ENCODE measurements around the gene TP53AIP1. TPM values are rescaled to one million over a fixed set of nuclear protein-coding genes. Genes with fewer than 3 reads are reported as not detected.

Gene TP53AIP1
- total RNA-seq, 1 donor: not detected

- no peak overlapping the region for H3K4me3 ChIP-seq (ENCODE audit: low read depth, low read length)
- no peak for TF ChIP-seq CTCF (IDR thresholded peaks at IDR 0.05; ENCODE audit: insufficient read depth, low read depth, low read length)
- no peak for DNase-seq (ENCODE audit: low read depth)
Measured at GRCh38 chr11:128934351-128934750, 8.3 kb downstream of the TP53AIP1 start.

DNA sequence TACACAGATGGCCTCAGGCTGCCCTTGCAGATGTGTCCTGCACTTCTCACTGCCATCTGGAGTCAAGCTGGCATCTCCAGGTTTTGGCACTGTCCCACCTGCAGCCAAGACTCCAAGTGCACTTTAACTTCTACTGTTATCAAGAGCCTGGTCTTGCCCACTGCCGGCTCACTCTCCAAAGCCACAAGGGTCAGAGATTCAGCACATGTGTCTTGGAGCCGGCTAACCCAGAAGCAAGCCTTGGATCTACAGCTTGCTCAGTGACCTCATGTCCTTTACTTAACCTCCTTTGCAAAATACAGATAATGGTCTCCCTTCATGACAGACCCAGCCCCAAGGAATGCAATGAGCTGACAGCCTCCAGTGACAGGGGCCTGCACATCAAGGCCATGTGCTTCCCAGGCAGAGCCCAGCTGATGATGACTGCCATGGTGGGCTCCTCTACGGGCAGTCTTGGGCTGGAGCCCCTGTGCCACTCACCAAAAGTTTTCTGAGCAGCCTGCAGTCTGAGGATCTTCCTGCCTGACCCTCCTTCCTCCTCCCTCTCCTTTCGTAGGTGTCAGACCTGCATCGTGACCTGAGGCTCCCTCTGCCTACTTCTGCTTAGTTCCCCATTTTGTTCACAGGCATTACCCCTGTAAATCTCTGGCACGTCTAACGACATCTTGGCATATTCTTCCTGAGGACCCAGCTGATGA lies 9.0 kb downstream of the TP53AIP1 start:
- H3K4me3 ChIP-seq (ENCODE audit: low read depth, low read length): no peak overlapping the region
- DNase-seq (ENCODE audit: low read depth): no peak
- TF ChIP-seq CTCF (IDR thresholded peaks at IDR 0.05; ENCODE audit: insufficient read depth, low read depth, low read length): no peak

DNA sequence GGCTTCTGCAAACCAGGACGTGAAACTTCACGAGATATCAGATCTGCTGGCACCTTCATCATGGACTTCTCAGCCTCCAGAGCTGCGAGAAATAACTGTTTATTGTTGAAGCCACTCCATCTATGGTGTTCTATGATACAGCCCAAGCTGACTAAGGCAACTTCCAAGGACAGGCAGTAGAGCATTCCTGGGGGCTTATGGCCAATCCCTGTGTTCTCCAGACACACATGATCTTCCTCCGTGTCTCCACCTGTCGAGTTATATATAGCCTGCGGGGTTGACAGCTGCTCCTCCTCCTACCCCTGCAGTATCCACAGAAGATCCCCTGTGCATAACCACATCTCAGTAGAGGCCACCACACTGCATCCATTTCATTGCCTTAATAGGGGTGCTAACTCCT lies 11.0 kb downstream of the TP53AIP1 start:
- H3K4me3 ChIP-seq (ENCODE audit: low read depth, low read length): no peak overlapping the region
- no peak for DNase-seq (ENCODE audit: low read depth)
- no peak for TF ChIP-seq CTCF (IDR thresholded peaks at IDR 0.05; ENCODE audit: insufficient read depth, low read depth, low read length)

DNA sequence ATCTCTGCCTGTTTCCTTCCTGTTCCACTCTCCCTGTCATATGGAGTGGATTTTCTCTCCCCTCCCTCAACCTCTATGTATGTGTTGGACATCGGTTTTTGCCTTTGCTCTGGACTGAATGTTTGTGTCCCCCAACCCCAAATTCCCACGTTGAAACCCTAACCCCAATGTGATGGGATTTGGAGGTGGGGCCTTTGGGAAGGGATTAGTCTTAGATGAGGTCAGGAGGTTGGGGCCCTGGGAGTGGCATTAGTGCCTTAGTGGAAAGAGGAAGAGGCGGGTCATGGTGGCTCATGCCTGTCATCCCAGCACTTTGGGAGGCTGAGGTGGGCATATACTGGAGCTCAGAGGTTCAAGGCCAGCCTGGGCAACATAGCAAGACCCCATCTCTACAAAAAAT lies 11.6 kb downstream of the TP53AIP1 start:
- DNase-seq (ENCODE audit: low read depth): no peak
- no peak overlapping the region for H3K4me3 ChIP-seq (ENCODE audit: low read depth, low read length)
- TF ChIP-seq CTCF (IDR thresholded peaks at IDR 0.05; ENCODE audit: insufficient read depth, low read depth, low read length): no peak

- no peak overlapping the region for H3K4me3 ChIP-seq (ENCODE audit: low read depth, low read length)
- TF ChIP-seq CTCF (IDR thresholded peaks at IDR 0.05; ENCODE audit: insufficient read depth, low read depth, low read length): no peak
- no peak for DNase-seq (ENCODE audit: low read depth)
Measured at GRCh38 chr11:128929991-128930390, 12.7 kb downstream of the TP53AIP1 start.

- no peak for TF ChIP-seq CTCF (IDR thresholded peaks at IDR 0.05; ENCODE audit: insufficient read depth, low read depth, low read length)
- DNase-seq (ENCODE audit: low read depth): no peak
- H3K4me3 ChIP-seq (ENCODE audit: low read depth, low read length): no peak overlapping the region
Measured at GRCh38 chr11:128929468-128929867, 13.2 kb downstream of the TP53AIP1 start.

- no peak for TF ChIP-seq CTCF (IDR thresholded peaks at IDR 0.05; ENCODE audit: insufficient read depth, low read depth, low read length)
- H3K4me3 ChIP-seq (ENCODE audit: low read depth, low read length): no peak overlapping the region
- no peak for DNase-seq (ENCODE audit: low read depth)
Measured at GRCh38 chr11:128928400-128928799, 14.3 kb downstream of the TP53AIP1 start.

Data from fibroblast of villous mesenchyme (primary cell).